Keratinocyte (primary cell): ENCODE measurements around the gene CECR2. TPM values are rescaled to one million over a fixed set of nuclear protein-coding genes. Genes with fewer than 3 reads are reported as not detected.
"Not testable (repeated sequence)": the region's sequence is repeated elsewhere in the genome, so short reads cannot be mapped to it uniquely, and the experiment has no call there.

Source experiments
- DNase-seq: peaks from one replicate; pipeline ENCODE4 v3.0.0-alpha.2; 2011; ENCODE audit warnings: low read depth, missing footprints, low spot score
- FAIRE-seq: peaks from 2 replicates; lab custom pipeline; 2011; peaks lifted over from hg19 to GRCh38; lab: Jason Lieb, UNC
- H2AFZ ChIP-seq: 2 replicates; pipeline ENCODE4 v1.6.0; 2012; ENCODE audit warnings: low read length, control low read depth, inconsistent platforms; ENCODE audit not compliant: control insufficient read depth
- H3K27ac ChIP-seq: 2 replicates; pipeline ENCODE4 v1.5.1; 2011; ENCODE audit warnings: low read length; ENCODE audit not compliant: control insufficient read depth, insufficient read depth
- H3K27me3 ChIP-seq: 3 replicates; pipeline ENCODE4 v1.6.0; 2011; ENCODE audit warnings: low read length; ENCODE audit not compliant: control insufficient read depth, insufficient read depth; ENCODE audit errors: extremely low read depth
- H3K36me3 ChIP-seq, 2 experiments: 2 replicates in 1 of 2; 3 replicates in 1 of 2; pipeline ENCODE4 v1.5.1; 2011; ENCODE audit warnings: low read length in 2 of 2, mild to moderate bottlenecking in 1 of 2; ENCODE audit not compliant: control insufficient read depth in 2 of 2, insufficient read depth in 2 of 2; ENCODE audit errors: extremely low read depth in 1 of 2
- H3K4me1 ChIP-seq: 3 replicates; pipeline ENCODE4 v1.5.1; 2011; ENCODE audit warnings: low read length; ENCODE audit not compliant: control insufficient read depth, insufficient read depth; ENCODE audit errors: extremely low read depth
- H3K4me2 ChIP-seq: 3 replicates; pipeline ENCODE4 v1.6.0; 2011; ENCODE audit warnings: low read depth, low read length; ENCODE audit not compliant: control insufficient read depth, insufficient read depth; ENCODE audit errors: extremely low read depth
- H3K4me3 ChIP-seq, 3 experiments: fragments of 200-600 bp in 1 of 3; sonication (generic) in 1 of 3; 2 replicates in 2 of 3; 3 replicates in 1 of 3; pipeline ENCODE4 v1.5.1; 2011 to 2016; ENCODE audit warnings: low read length in 3 of 3, mild to moderate bottlenecking in 3 of 3, control low read depth in 2 of 3, inconsistent platforms in 1 of 3, low read depth in 1 of 3, mixed read lengths in 1 of 3, mixed run types in 1 of 3, moderate library complexity in 1 of 3; ENCODE audit not compliant: control insufficient read depth in 2 of 3, insufficient read depth in 2 of 3; ENCODE audit errors: extremely low read depth in 1 of 3
- H3K79me2 ChIP-seq: 2 replicates; pipeline ENCODE4 v1.6.0; 2012; ENCODE audit warnings: low read length; ENCODE audit not compliant: control insufficient read depth, insufficient read depth
- H3K9ac ChIP-seq: 3 replicates; pipeline ENCODE4 v1.6.0; 2011; ENCODE audit warnings: low read length; ENCODE audit not compliant: control insufficient read depth, insufficient read depth; ENCODE audit errors: extremely low read depth
- H3K9me1 ChIP-seq: 3 replicates; pipeline ENCODE4 v1.6.0; 2011; ENCODE audit warnings: low read length; ENCODE audit not compliant: control insufficient read depth, insufficient read depth; ENCODE audit errors: extremely low read depth
- H3K9me3 ChIP-seq: 2 replicates; pipeline ENCODE4 v1.5.1; 2012; ENCODE audit warnings: low read depth, low read length; ENCODE audit not compliant: control insufficient read depth
- H4K20me1 ChIP-seq: 3 replicates; pipeline ENCODE4 v1.6.0; 2011; ENCODE audit warnings: low read length; ENCODE audit not compliant: control insufficient read depth, insufficient read depth; ENCODE audit errors: extremely low read depth
- CTCF ChIP-seq, 3 experiments: IDR thresholded peaks in 1 of 3; conservative IDR thresholded peaks in 1 of 3; optimal IDR thresholded peaks in 1 of 3; 2 replicates in 2 of 3; 3 replicates in 1 of 3; pipeline versions ENCODE3 to v1.5.1; 2011; ENCODE audit warnings: low read length in 3 of 3, mild to moderate bottlenecking in 3 of 3, moderate library complexity in 2 of 3, control low read depth in 1 of 3, inconsistent platforms in 1 of 3; ENCODE audit not compliant: insufficient read depth in 2 of 3; ENCODE audit errors: extremely low read depth in 1 of 3
- EZH2 ChIP-seq: IDR thresholded peaks from one replicate; pipeline ENCODE4 v1.6.1; 2012; ENCODE audit warnings: inconsistent platforms, mild to moderate bottlenecking, low read length, moderate library complexity
- dilution Hi-C: fragments of 300-500 bp; cut with MboI; formaldehyde crosslinking; loops from one replicate; pipeline ENCODE4 v1.7.0; 2020; ENCODE audit warnings: low sequenced_read_pairs; ENCODE audit not compliant: extremely low pct_ligation_motif_present
- polyA plus RNA-seq, 5 experiments: library from polyadenylated mRNA; depleted of rRNA in 3 of 5; stranded (reverse) in 3 of 5; stranded (forward) in 1 of 5; unstranded in 1 of 5; fragments of >200 nt; gene quantifications; 1 replicate in 1 of 5; 2 replicates in 3 of 5; 3 replicates in 1 of 5; pipeline versions ENCODE4 v1.2.1 to v1.2.3, GENCODE V29; 2011 to 2012; ENCODE audit warnings: missing spikeins in 2 of 5, low read depth in 1 of 5, low replicate concordance in 1 of 5

The CECR2 gene
- polyA plus RNA-seq, 1 donor (not counting 4 experiments of a cell fraction or from before 2014, with no cell fraction given) = not detected

- no peak for FAIRE-seq
- no peaks in the 10 kb centered on the region for H3K36me3 ChIP-seq
- TF ChIP-seq EZH2 (no peak), CTCF (optimal IDR thresholded peaks at IDR 0.05 in 1 of 3, IDR thresholded peaks at IDR 0.05 in 1 of 3, conservative IDR thresholded peaks at IDR 0.05 in 1 of 3; ENCODE audit: extremely low read depth in 1 of 3, insufficient read depth in 2 of 3, low read length in 3 of 3) (no peak)
Measured at GRCh38 chr22:17514084-17514483, 144.8 kb downstream of the CECR2 start.

GRCh38 chr22:17518406-17518805, 149.1 kb downstream of the CECR2 start:
- FAIRE-seq = no peak
- Histone ChIP-seq H3K9ac (no peak overlapping the region), H3K79me2 (no peaks in the 10 kb centered on the region), H2AFZ (no peak overlapping the region), H3K9me3 (no peaks in the 10 kb centered on the region), H4K20me1 (no peaks in the 10 kb centered on the region), H3K36me3 (no peaks in the 10 kb centered on the region), H3K9me1 (no peaks in the 10 kb centered on the region), H3K4me2 (no peak overlapping the region), H3K4me1 (no peaks in the 10 kb centered on the region), H3K27me3 (no peaks in the 10 kb centered on the region), H3K27ac (no peak overlapping the region), H3K4me3 (no peak overlapping the region)
- no peak for TF ChIP-seq EZH2
- TF ChIP-seq CTCF (optimal IDR thresholded peaks at IDR 0.05 in 1 of 3, IDR thresholded peaks at IDR 0.05 in 1 of 3, conservative IDR thresholded peaks at IDR 0.05 in 1 of 3; ENCODE audit: extremely low read depth in 1 of 3, insufficient read depth in 2 of 3, low read length in 3 of 3) = no peak
- DNase-seq = no peak
- dilution Hi-C loops = no loop called here

More at GRCh38 chr22:17514084-17514483, 144.8 kb downstream of the CECR2 start:
- Histone ChIP-seq H3K4me1 (no peaks in the 10 kb centered on the region), H3K4me2 (no peak overlapping the region), H4K20me1 (no peaks in the 10 kb centered on the region), H3K79me2 (no peaks in the 10 kb centered on the region), H3K4me3 (no peak overlapping the region), H3K9me3 (no peaks in the 10 kb centered on the region), H3K9me1 (no peaks in the 10 kb centered on the region), H2AFZ (no peak overlapping the region), H3K27me3 (no peaks in the 10 kb centered on the region), H3K9ac (no peak overlapping the region), H3K27ac (no peak overlapping the region)
- dilution Hi-C loops = no loop called here
- DNase-seq = no peak

GRCh38 chr22:17521971-17522370, 152.7 kb downstream of the CECR2 start:
- DNase-seq, H2AFZ ChIP-seq, H3K27me3 ChIP-seq, H4K20me1 ChIP-seq, H3K4me2 ChIP-seq, H3K9ac ChIP-seq, H3K79me2 ChIP-seq, dilution Hi-C loops, H3K9me3 ChIP-seq, H3K36me3 ChIP-seq, H3K27ac ChIP-seq, H3K4me3 ChIP-seq, FAIRE-seq, H3K9me1 ChIP-seq, H3K4me1 ChIP-seq: not testable (repeated sequence)
